HG02938 (cell line): ENCODE measurements around the gene SURF2.

Experiments
- ATAC-seq: cut with Tn5 transposase; IDR thresholded peaks from one replicate; pipeline ENCODE4 v1.9.1; 2021; ENCODE audit warnings: mild to moderate bottlenecking, moderate library complexity; ENCODE audit not compliant: unreplicated experiment

Gene SURF2

GRCh38 chr9:133353548-133353947 lies 2.8 kb upstream of the SURF2 start:
- no peak for ATAC-seq

- no peak for ATAC-seq
These were observed 1.6 kb upstream of the SURF2 start for GRCh38 chr9:133354766-133355165.

DNA sequence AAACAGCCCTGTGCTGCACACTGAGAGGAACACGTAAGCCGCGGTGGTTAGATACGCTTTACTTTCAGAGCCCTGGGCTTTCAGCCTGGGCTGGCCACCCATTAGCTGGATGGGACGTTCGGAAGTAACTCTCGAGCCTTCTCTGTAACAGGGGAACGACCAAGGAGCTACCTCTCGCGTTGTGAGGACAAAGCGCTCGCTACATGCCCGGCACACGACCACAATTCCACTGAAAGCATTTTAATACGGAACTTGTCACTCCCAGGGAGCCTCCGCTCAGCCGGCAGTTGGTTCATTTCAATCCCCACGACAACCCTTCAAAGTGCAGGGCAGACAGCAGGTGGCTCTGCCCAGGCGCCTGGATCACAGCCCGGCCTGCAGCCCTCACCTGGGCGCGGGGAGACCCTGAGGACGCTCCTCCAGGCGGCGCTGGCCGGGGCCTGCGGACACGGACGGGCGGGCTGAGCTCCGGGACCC lies 431 bp upstream of the SURF2 start:
- ATAC-seq: no peak

DNA sequence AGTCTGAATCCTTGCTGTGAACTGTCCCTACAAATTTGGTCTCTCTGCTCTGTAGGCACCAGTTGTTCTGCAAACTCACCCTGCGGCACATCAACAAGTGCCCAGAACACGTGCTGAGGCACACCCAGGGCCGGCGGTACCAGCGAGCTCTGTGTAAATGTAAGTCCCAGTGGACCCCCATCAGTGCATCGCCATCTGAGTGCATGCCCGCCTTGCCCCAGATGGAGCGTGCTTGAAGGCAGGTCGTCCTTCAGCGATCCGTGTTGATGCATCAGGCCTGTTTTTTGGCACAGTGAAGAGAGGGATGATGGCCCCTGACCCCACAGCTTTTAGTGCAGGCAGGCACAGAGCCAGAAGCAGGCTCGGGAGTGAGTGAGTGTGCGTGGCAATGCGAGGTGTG lies 1.3 kb downstream of the SURF2 start:
- no peak for ATAC-seq

GRCh38 chr9:133359399-133360175 lies 3.2 kb downstream of the SURF2 start:
- ATAC-seq: no peak

GRCh38 chr9:133360400-133361393 lies 4.3 kb downstream of the SURF2 start:
- ATAC-seq: no peak

DNA sequence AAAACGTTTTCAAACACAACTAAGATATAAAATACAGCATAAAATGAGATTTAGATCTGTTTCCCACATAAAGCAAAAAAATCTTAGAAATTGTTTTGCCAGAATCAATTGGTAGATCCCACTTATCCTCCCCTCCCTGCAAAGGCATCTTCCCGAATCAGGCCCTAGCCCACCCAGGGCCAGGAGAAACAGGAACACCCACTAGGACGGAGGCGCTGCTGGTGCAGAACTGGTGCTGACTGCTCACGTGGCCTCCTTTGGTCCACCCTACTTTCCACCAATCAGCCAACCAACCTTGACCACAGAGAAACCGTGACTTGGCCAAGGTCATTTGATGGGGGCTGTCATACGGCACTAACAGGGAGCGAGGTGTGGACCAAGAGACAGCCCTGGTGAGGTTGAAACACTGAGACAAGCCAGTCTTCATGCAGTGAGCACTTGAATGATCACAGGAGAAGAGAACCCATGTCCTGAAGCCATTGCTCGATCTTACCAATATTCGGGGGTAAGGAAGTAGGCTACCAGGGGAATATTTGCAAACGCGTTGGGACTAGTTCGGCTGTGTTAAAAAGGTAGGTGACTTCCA lies 5.2 kb downstream of the SURF2 start:
- no peak for ATAC-seq

GRCh38 chr9:133362359-133363044 lies 6.2 kb downstream of the SURF2 start:
- ATAC-seq: no peak

GRCh38 chr9:133366435-133366834 lies 10.1 kb downstream of the SURF2 start:
- no peak for ATAC-seq

DNA sequence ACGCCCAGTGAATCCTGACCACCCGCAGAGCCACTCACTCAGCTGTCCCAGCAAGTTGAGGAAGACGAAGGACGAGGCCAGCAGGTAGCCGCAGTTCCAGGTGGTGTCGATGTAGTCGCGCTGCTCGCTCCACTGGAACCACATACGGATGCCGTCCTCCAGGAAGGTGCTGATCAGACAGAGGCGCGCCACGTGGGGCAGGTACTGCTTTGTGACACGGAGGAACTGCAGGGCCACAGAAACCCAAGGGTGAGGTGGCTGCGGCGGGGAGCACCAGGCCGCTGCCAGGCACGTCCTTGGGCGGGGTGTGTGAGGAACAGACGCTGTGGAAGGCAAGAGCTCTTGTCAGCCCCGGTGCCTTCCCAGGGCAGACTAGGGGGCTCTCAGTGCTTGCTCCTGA lies 10.9 kb downstream of the SURF2 start:
- ATAC-seq: no peak

DNA sequence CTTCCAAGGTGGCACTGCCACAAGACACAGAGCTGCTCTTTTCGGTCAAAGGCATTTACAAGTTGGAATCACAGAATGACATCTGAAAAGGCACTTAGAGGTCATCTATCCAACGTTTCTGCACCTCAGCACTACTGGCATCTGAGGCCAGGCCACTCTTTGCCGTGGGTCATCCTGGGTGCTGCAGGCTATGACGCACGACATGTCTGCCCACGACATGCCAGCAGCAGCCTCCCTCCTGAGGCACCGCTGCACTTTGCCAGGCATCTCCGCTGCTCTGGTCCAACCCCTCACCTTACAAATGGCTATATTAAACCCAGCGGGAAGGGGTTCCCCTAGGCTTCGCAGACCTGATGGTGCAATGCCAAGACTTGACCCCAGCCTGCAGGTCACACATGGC lies 11.4 kb downstream of the SURF2 start:
- no peak for ATAC-seq

DNA sequence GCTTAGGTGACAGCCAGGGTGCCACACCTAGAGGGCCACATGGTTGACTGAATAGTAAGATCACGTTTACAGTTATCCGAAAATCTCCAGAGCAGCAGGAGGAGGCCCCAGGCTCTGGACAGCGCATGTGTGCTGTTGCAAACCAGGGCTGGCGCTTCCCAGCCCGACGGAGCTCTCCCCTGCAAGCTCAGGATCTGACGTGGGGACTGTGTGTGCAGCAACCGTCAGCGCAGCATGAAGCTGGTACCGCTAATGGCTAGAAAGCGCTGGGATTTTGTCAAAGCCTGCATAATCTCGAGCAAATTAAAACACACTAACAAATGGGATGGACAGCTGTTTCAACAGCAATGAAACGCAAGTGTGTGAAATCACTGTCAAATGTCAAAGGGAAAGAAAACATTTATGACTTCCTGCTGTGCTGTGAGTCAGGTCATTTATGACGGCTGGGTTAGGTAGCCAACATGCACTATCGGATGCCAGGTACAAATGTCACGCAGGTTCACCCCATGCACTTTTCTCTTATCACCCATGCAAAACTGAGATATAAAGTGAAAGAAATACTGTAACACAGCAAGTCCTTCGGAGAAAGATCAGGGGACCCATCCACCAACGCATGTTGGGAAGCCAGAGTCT lies 12.0 kb downstream of the SURF2 start:
- no peak for ATAC-seq

GRCh38 chr9:133369422-133369821 lies 13.1 kb downstream of the SURF2 start:
- ATAC-seq: no peak

GRCh38 chr9:133369933-133370332 lies 13.6 kb downstream of the SURF2 start:
- no peak for ATAC-seq

- no peak for ATAC-seq
These were observed 14.3 kb downstream of the SURF2 start for GRCh38 chr9:133370685-133371084.

DNA sequence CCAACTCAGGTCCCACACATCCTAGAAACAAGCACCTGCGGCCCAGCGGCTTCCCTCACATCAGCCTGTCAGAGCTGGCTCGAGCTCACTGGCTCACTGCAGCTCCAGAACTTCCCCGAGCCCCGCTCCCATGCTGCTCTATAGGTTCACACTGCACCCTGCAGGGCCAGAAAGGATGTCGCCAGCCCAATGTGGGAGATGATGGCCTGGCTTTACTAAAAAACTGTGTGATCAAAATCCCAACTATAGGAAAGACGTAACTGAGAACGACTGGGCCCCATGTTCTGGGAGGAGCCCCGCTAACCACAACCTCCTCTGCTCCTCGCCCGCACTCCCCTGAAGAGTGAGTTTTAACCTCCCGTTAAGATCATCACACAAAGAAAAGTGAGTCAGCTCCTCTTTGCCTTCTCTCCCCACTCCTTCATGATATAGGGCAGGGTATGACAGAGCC lies 14.9 kb downstream of the SURF2 start:
- ATAC-seq: no peak

DNA sequence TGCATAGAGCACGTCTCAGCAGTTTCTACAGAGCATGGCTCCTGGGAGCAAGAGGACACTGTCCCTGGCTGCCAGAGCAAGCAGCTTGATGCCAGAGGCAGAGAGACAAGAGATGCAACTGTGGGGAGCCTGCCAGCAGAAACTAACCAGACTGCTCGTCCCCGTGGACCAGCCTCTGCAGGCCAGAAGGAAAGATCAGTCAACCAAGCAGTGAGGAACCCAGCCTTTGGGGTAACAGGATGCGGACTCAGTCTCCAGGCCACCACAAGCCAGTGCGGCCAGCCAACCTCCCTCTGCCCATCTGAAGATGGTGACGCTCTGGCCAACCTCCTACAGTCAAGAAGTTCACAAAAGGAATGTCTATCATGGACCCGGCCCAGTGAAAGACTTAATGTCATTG lies 15.8 kb downstream of the SURF2 start:
- no peak for ATAC-seq

- ATAC-seq: no peak
These were observed 18.3 kb downstream of the SURF2 start for GRCh38 chr9:133374612-133375115.

- ATAC-seq: peak; percentile 9
These were observed 18.9 kb downstream of the SURF2 start for GRCh38 chr9:133375116-133375723.
